OCI-M2 (cell line): ENCODE measurements around the gene NOXO1.
"Not testable (repeated sequence)": the region's sequence is repeated elsewhere in the genome, so short reads cannot be mapped to it uniquely, and the experiment has no call there.

Source experiments
- DNase-seq: peaks from one replicate; lab custom pipeline; 2025; ENCODE audit not compliant: unreplicated experiment; lab: John Stamatoyannopoulos, UW

NOXO1 gene

GRCh38 chr16:1942810-1943726, 38.2 kb downstream of the NOXO1 start, which contains the start of gene MSRB1:
Gene MSRB1 (minus strand): TSS chr16:1943199. CDS start chr16:1943156, 43 bp downstream.
- peak; percentile 84 for DNase-seq

- DNase-seq: no peak
Measured at GRCh38 chr16:1942047-1942809, 39.0 kb downstream of the NOXO1 start.

- DNase-seq: no peak
Measured at GRCh38 chr16:1941162-1942046, 39.9 kb downstream of the NOXO1 start.

- DNase-seq: no peak
Measured at GRCh38 chr16:1940273-1941161, 40.8 kb downstream of the NOXO1 start.

- not testable (repeated sequence) for DNase-seq
Measured at GRCh38 chr16:1939833-1940232, 41.4 kb downstream of the NOXO1 start.

- DNase-seq: no peak
Measured at GRCh38 chr16:1938910-1939309, 42.4 kb downstream of the NOXO1 start.

GRCh38 chr16:1938316-1938715, 43.0 kb downstream of the NOXO1 start:
- no peak for DNase-seq

GRCh38 chr16:1936945-1937479, 44.3 kb downstream of the NOXO1 start:
- DNase-seq: no peak

GRCh38 chr16:1933097-1933661, 48.1 kb downstream of the NOXO1 start:
- no peak for DNase-seq

- no peak for DNase-seq
Measured at GRCh38 chr16:1932050-1933028, 48.9 kb downstream of the NOXO1 start.

GRCh38 chr16:1930338-1930720, 50.9 kb downstream of the NOXO1 start:
- no peak for DNase-seq

GRCh38 chr16:1929578-1930337, 51.5 kb downstream of the NOXO1 start:
- DNase-seq: peak; percentile 17

- DNase-seq: no peak
Measured at GRCh38 chr16:1929105-1929504, 52.2 kb downstream of the NOXO1 start.
